ENCODE data around the gene PLN.
A peak's percentile ranks its signal among the peaks of the same experiment; 100 is the strongest.

Gene PLN

GRCh38 chr6:118580585-118581419 lies 32.7 kb downstream of the PLN start:
- peak in 1 of 2 donors; percentile 57 for DNase-seq

- no peak for DNase-seq
Observed at GRCh38 chr6:118581489-118581959, 33.4 kb downstream of the PLN start.

- DNase-seq: no peak
Observed at GRCh38 chr6:118584911-118585310, 36.8 kb downstream of the PLN start.

- no peak for DNase-seq
Observed at GRCh38 chr6:118586746-118587485, 38.8 kb downstream of the PLN start.

GRCh38 chr6:118588626-118589025 lies 40.5 kb downstream of the PLN start:
- DNase-seq: no peak

GRCh38 chr6:118589186-118589585 lies 41.1 kb downstream of the PLN start:
- no peak for DNase-seq

- no peak for DNase-seq
Observed at GRCh38 chr6:118589649-118590365, 41.7 kb downstream of the PLN start.

- DNase-seq: no peak
Observed at GRCh38 chr6:118591897-118592296, 43.8 kb downstream of the PLN start.

- no peak for DNase-seq
Observed at GRCh38 chr6:118594877-118595276, 46.8 kb downstream of the PLN start.

- no peak for DNase-seq
Observed at GRCh38 chr6:118596774-118597320, 48.8 kb downstream of the PLN start.

- DNase-seq: no peak
Observed at GRCh38 chr6:118597636-118598035, 49.5 kb downstream of the PLN start.

- no peak for DNase-seq
Observed at GRCh38 chr6:118598324-118598723, 50.2 kb downstream of the PLN start.

- no peak for DNase-seq
Observed at GRCh38 chr6:118602300-118602699, 54.2 kb downstream of the PLN start.

- no peak for DNase-seq
Observed at GRCh38 chr6:118603372-118603771, 55.3 kb downstream of the PLN start.

- no peak for DNase-seq
Observed at GRCh38 chr6:118606268-118606667, 58.2 kb downstream of the PLN start.

- DNase-seq: no peak
Observed at GRCh38 chr6:118606858-118607257, 58.8 kb downstream of the PLN start.

All from CD4-positive, alpha-beta T cell treated with Interleukin-4 for 1 hour (primary cell).